ENCODE measurements around the gene RASGRP2. TPM values are rescaled to one million over a fixed set of nuclear protein-coding genes. Genes with fewer than 3 reads are reported as not detected.

The RASGRP2 gene
- polyA plus RNA-seq, 1 donor (not counting 4 experiments of a cell fraction or from before 2014, with no cell fraction given) = 0.49 TPM

- Histone ChIP-seq H3K79me2 (ENCODE audit: control insufficient read depth, insufficient read depth, low read length) (no peaks in the 10 kb centered on the region), H3K9ac (ENCODE audit: control insufficient read depth, extremely low read depth, insufficient read depth, low read length) (no peak overlapping the region), H3K4me2 (ENCODE audit: control insufficient read depth, extremely low read depth, insufficient read depth, low read depth, low read length) (no peak overlapping the region), H3K9me1 (ENCODE audit: control insufficient read depth, extremely low read depth, insufficient read depth, low read length) (no peaks in the 10 kb centered on the region), H3K36me3 (ENCODE audit: control insufficient read depth in 2 of 2, extremely low read depth in 1 of 2, insufficient read depth in 2 of 2, low read length in 2 of 2) (no peaks in the 10 kb centered on the region), H3K27me3 (ENCODE audit: control insufficient read depth, extremely low read depth, insufficient read depth, low read length) (peaks cover 20% of the 10 kb centered on the region), H2AFZ (ENCODE audit: control insufficient read depth, low read length) (no peak overlapping the region), H3K4me1 (ENCODE audit: control insufficient read depth, extremely low read depth, insufficient read depth, low read length) (no peaks in the 10 kb centered on the region), H3K27ac (ENCODE audit: control insufficient read depth, insufficient read depth, low read length) (no peak overlapping the region), H4K20me1 (ENCODE audit: control insufficient read depth, extremely low read depth, insufficient read depth, low read length) (no peaks in the 10 kb centered on the region), H3K4me3 (ENCODE audit: control insufficient read depth in 2 of 3, extremely low read depth in 1 of 3, insufficient read depth in 2 of 3, low read depth in 1 of 3, low read length in 3 of 3) (no peak overlapping the region), H3K9me3 (ENCODE audit: control insufficient read depth, low read depth, low read length) (no peaks in the 10 kb centered on the region)
- DNase-seq (ENCODE audit: low read depth, low spot score) (no peak), FAIRE-seq (no peak)
- TF ChIP-seq CTCF (optimal IDR thresholded peaks at IDR 0.05 in 1 of 3, IDR thresholded peaks at IDR 0.05 in 1 of 3, conservative IDR thresholded peaks at IDR 0.05 in 1 of 3; ENCODE audit: extremely low read depth in 1 of 3, insufficient read depth in 2 of 3, low read length in 3 of 3) = no peak
- no peak for TF ChIP-seq EZH2 (IDR thresholded peaks at IDR 0.05; ENCODE audit: low read length)
- dilution Hi-C loops (cut with MboI; ENCODE audit: extremely low pct_ligation_motif_present, low sequenced_read_pairs) = no loop called here
These were observed 16.9 kb downstream of the RASGRP2 start for GRCh38 chr11:64726867-64727530.

GRCh38 chr11:64726211-64726641 is 17.7 kb downstream of the RASGRP2 start:
- FAIRE-seq = no peak
- Histone ChIP-seq H3K4me2 (ENCODE audit: control insufficient read depth, extremely low read depth, insufficient read depth, low read depth, low read length) (no peak overlapping the region), H3K9me3 (ENCODE audit: control insufficient read depth, low read depth, low read length) (no peaks in the 10 kb centered on the region), H3K4me3 (ENCODE audit: control insufficient read depth in 2 of 3, extremely low read depth in 1 of 3, insufficient read depth in 2 of 3, low read depth in 1 of 3, low read length in 3 of 3) (no peak overlapping the region), H2AFZ (ENCODE audit: control insufficient read depth, low read length) (no peak overlapping the region), H3K9ac (ENCODE audit: control insufficient read depth, extremely low read depth, insufficient read depth, low read length) (no peak overlapping the region), H3K4me1 (ENCODE audit: control insufficient read depth, extremely low read depth, insufficient read depth, low read length) (no peaks in the 10 kb centered on the region), H3K27ac (ENCODE audit: control insufficient read depth, insufficient read depth, low read length) (no peak overlapping the region), H3K36me3 (ENCODE audit: control insufficient read depth in 2 of 2, extremely low read depth in 1 of 2, insufficient read depth in 2 of 2, low read length in 2 of 2) (no peaks in the 10 kb centered on the region), H3K9me1 (ENCODE audit: control insufficient read depth, extremely low read depth, insufficient read depth, low read length) (no peaks in the 10 kb centered on the region), H3K79me2 (ENCODE audit: control insufficient read depth, insufficient read depth, low read length) (no peaks in the 10 kb centered on the region), H4K20me1 (ENCODE audit: control insufficient read depth, extremely low read depth, insufficient read depth, low read length) (no peaks in the 10 kb centered on the region), H3K27me3 (ENCODE audit: control insufficient read depth, extremely low read depth, insufficient read depth, low read length) (peaks cover 27% of the 10 kb centered on the region)
- dilution Hi-C loops (cut with MboI; ENCODE audit: extremely low pct_ligation_motif_present, low sequenced_read_pairs) = no loop called here
- no peak for DNase-seq (ENCODE audit: low read depth, low spot score)
- TF ChIP-seq EZH2 (IDR thresholded peaks at IDR 0.05; ENCODE audit: low read length) (no peak), CTCF (optimal IDR thresholded peaks at IDR 0.05 in 1 of 3, IDR thresholded peaks at IDR 0.05 in 1 of 3, conservative IDR thresholded peaks at IDR 0.05 in 1 of 3; ENCODE audit: extremely low read depth in 1 of 3, insufficient read depth in 2 of 3, low read length in 3 of 3) (no peak)

Data from keratinocyte (primary cell).